K562 (cell line): ENCODE results near the gene URGCP. TPM values are rescaled to one million over a fixed set of nuclear protein-coding genes. Genes with fewer than 3 reads are reported as not detected.
A peak's percentile ranks its signal among the peaks of the same experiment; 100 is the strongest.

Source experiments
- ARID3B ChIP-seq: fragments of 250-450 bp; sonication (Bioruptor Pico); IDR thresholded peaks from 2 replicates; pipeline ENCODE4 v1.4.0; 2020; ENCODE audit warnings: borderline replicate concordance
- GTF2E2 ChIP-seq: fragments of 200-800 bp; sonication (Bioruptor generic); IDR thresholded peaks from 2 replicates; pipeline ENCODE4 v1.6.1; 2016; ENCODE audit warnings: missing genetic modification characterization, missing compliant biosample characterization
- HMGN3 ChIP-seq: IDR thresholded peaks from 2 replicates; pipeline ENCODE4 v1.6.1; 2011; ENCODE audit warnings: borderline replicate concordance, low read depth, mild to moderate bottlenecking, mixed read lengths, low read length; ENCODE audit not compliant: insufficient read length; ENCODE audit errors: extremely low read depth
- IRF2 ChIP-seq: sonication (generic); formaldehyde crosslinking; IDR thresholded peaks from 2 replicates; pipeline ENCODE4 v1.8.1; 2022; ENCODE audit warnings: mild to moderate bottlenecking, missing genetic modification reagents
- IRF9 ChIP-seq: fragments of 450-650 bp; IDR thresholded peaks from 2 replicates; pipeline ENCODE4 v1.6.1; 2016; ENCODE audit warnings: missing biosample characterization, missing genetic modification characterization
- KAT7 ChIP-seq: sonication (generic); formaldehyde crosslinking; IDR thresholded peaks from 2 replicates; pipeline ENCODE4 v1.8.0; 2022; ENCODE audit warnings: missing genetic modification reagents, mild to moderate bottlenecking, borderline replicate concordance
- L3MBTL2 ChIP-seq: fragments of 450-650 bp; IDR thresholded peaks from 2 replicates; pipeline ENCODE4 v1.6.1; 2016; ENCODE audit warnings: mild to moderate bottlenecking, moderate library complexity
- MCM5 ChIP-seq: fragments of 450-650 bp; IDR thresholded peaks from 2 replicates; pipeline ENCODE4 v1.6.1; 2016; ENCODE audit warnings: low read depth
- MED1 ChIP-seq: sonication (generic); formaldehyde crosslinking; IDR thresholded peaks from 2 replicates; pipeline ENCODE4 v1.8.1; 2023; ENCODE audit warnings: missing genetic modification reagents, borderline replicate concordance
- NR4A1 ChIP-seq, 2 experiments: fragments of 250-450 bp in 1 of 2; fragments of 450-650 bp in 1 of 2; sonication (Bioruptor Pico) in 1 of 2; IDR thresholded peaks; 2 replicates each; pipeline versions ENCODE4 v1.4.0 to v1.6.1; 2016 to 2020; ENCODE audit warnings: mild to moderate bottlenecking in 2 of 2, missing compliant biosample characterization in 1 of 2, missing genetic modification characterization in 1 of 2, moderate library complexity in 1 of 2
- NUFIP1 ChIP-seq: fragments of 450-650 bp; IDR thresholded peaks from 2 replicates; pipeline ENCODE4 v1.6.1; 2018; ENCODE audit not compliant: partially characterized antibody
- POU5F1 ChIP-seq: fragments of 150-350 bp; IDR thresholded peaks from 2 replicates; pipeline ENCODE4 v1.6.1; 2014; ENCODE audit warnings: borderline replicate concordance, low read length, low read depth, mild to moderate bottlenecking; ENCODE audit not compliant: partially characterized antibody
- PREB ChIP-seq: sonication (generic); formaldehyde crosslinking; IDR thresholded peaks from 2 replicates; pipeline ENCODE4 v1.8.1; 2023; ENCODE audit warnings: mild to moderate bottlenecking, missing genetic modification reagents
- SIX5 ChIP-seq, 2 experiments: IDR thresholded peaks; 2 replicates each; pipeline ENCODE4 v1.6.1; 2011; ENCODE audit warnings: low read length in 2 of 2, borderline replicate concordance in 1 of 2, low read depth in 1 of 2, mild to moderate bottlenecking in 1 of 2, moderate library complexity in 1 of 2; ENCODE audit not compliant: insufficient read depth in 1 of 2
- ZBTB9 ChIP-seq: fragments of 450-650 bp; formaldehyde crosslinking; IDR thresholded peaks from 2 replicates; pipeline ENCODE4 v1.4.0; 2020; ENCODE audit warnings: mild to moderate bottlenecking, moderate library complexity
- ZNF121 ChIP-seq: sonication (generic); formaldehyde crosslinking; conservative IDR thresholded peaks from 2 replicates; pipeline ENCODE4 v1.8.0; 2022; ENCODE audit warnings: missing genetic modification reagents
- ZNF212 ChIP-seq: fragments of 450-650 bp; formaldehyde crosslinking; IDR thresholded peaks from 2 replicates; pipeline ENCODE4 v1.4.0; 2020; ENCODE audit warnings: mild to moderate bottlenecking
- ZNF280B ChIP-seq: fragments of 250-450 bp; sonication (Bioruptor Pico); IDR thresholded peaks from 2 replicates; pipeline ENCODE4 v1.5.1; 2021; ENCODE audit warnings: mild to moderate bottlenecking
- ZNF57 ChIP-seq: fragments of 450-650 bp; formaldehyde crosslinking; IDR thresholded peaks from 2 replicates; pipeline ENCODE4 v1.4.0; 2020; ENCODE audit warnings: mild to moderate bottlenecking, moderate library complexity
- polyA plus RNA-seq, 8 experiments: library from polyadenylated mRNA; depleted of rRNA in 4 of 8; stranded (reverse) in 5 of 8; unstranded in 3 of 8; fragments of >200 nt; fragmentation: Nextera tagmentation in 2 of 8; fragmentation: Illumina TruSeq in 1 of 8; extraction: Ambion mirVana in 2 of 8; extraction: Trizol in 1 of 8; gene quantifications; 2 replicates each; pipeline versions ENCODE4 v1.2.1 to v1.2.3, GENCODE V29; 2011 to 2014; ENCODE audit warnings: inconsistent platforms in 1 of 8, missing spikeins in 1 of 8
- total RNA-seq, 7 experiments: library from RNA; depleted of rRNA in 6 of 7; stranded (reverse); fragments of >200 nt in 6 of 7; fragmentation: Illumina TruSeq in 2 of 7; extraction: Trizol in 2 of 7; gene quantifications; 2 replicates each; pipeline versions ENCODE4 v1.2.1 to v1.2.3, GENCODE V29; 2011 to 2021; ENCODE audit warnings: low replicate concordance in 1 of 7

The URGCP gene
- total and polyA plus RNA-seq, 9 of the 15 experiments (the other 6 are each of a cell fraction or from before 2014, with no cell fraction given): 1.7 to 25.8 (median 12.5) TPM

- TF ChIP-seq NR4A1 (CRISPR knock-in tag; IDR thresholded peaks at IDR 0.05) (no peak), NR4A1 (tag; IDR thresholded peaks at IDR 0.05) (no peak), SIX5 (IDR thresholded peaks at IDR 0.05; ENCODE audit: borderline replicate concordance in 1 of 2, insufficient read depth in 1 of 2, low read depth in 1 of 2, low read length in 2 of 2) (peak; percentile 36 to 48; a peak in 3 of 4 replicates), ARID3B (CRISPR knock-in tag) (no peak), IRF2 (CRISPR knock-in tag) (no peak), ZNF280B (CRISPR knock-in tag) (no peak), IRF9 (tag) (no peak), L3MBTL2 (peak; percentile 79), ZNF57 (CRISPR knock-in tag) (no peak), MCM5 (no peak), GTF2E2 (no peak), HMGN3 (peak; percentile 70), NUFIP1 (no peak), ZNF121 (CRISPR knock-in tag) (no peak), PREB (CRISPR knock-in tag) (no peak), MED1 (CRISPR knock-in tag) (no peak), ZNF212 (CRISPR knock-in tag) (no peak), POU5F1 (no peak), ZBTB9 (CRISPR knock-in tag) (no peak), KAT7 (CRISPR knock-in tag) (peak; percentile 73; the same call in 1 of the 2 replicates)
Measured at GRCh38 chr7:43869006-43869866, 37.2 kb downstream of the URGCP start, which contains the start of gene MRPS24 (continued).
